NB4 (cell line): ENCODE measurements around the gene CTDP1.
A peak's percentile ranks its signal among the peaks of the same experiment; 100 is the strongest.

Experiments used
- DNase-seq: peaks from one replicate; pipeline ENCODE4 v3.0.0; 2010; ENCODE audit warnings: low read depth
- H3K4me3 ChIP-seq: one replicate; pipeline ENCODE4 v1.5.1; 2011; ENCODE audit warnings: mild to moderate bottlenecking, low read depth, low read length, moderate library complexity
- CTCF ChIP-seq: IDR thresholded peaks from one replicate; pipeline ENCODE4 v1.5.1; 2012; ENCODE audit warnings: low read depth, low read length
- MAX ChIP-seq: IDR thresholded peaks from 2 replicates; pipeline ENCODE4 v1.6.1; 2011; ENCODE audit warnings: low read depth, low read length
- MYC ChIP-seq: IDR thresholded peaks from 2 replicates; pipeline ENCODE4 v1.6.1; 2011; ENCODE audit warnings: low read depth, low read length
- POLR2A ChIP-seq: IDR thresholded peaks from 2 replicates; pipeline ENCODE4 v1.6.1; 2011; ENCODE audit warnings: mild to moderate bottlenecking; ENCODE audit not compliant: insufficient read length; ENCODE audit errors: extremely low read depth

The CTDP1 gene

GRCh38 chr18:79679552-79680099 is at the start of gene CTDP1:
TSS of gene CTDP1 (plus strand) at chr18:79679803. CDS start at chr18:79679948, 145 bp downstream.
- peak; percentile 95 for DNase-seq
- H3K4me3 ChIP-seq = peak within 1 kb of the TSS; percentile 88
- no peak for TF ChIP-seq MYC
- no peak for TF ChIP-seq MAX
- peak; percentile 19 for TF ChIP-seq POLR2A

DNA sequence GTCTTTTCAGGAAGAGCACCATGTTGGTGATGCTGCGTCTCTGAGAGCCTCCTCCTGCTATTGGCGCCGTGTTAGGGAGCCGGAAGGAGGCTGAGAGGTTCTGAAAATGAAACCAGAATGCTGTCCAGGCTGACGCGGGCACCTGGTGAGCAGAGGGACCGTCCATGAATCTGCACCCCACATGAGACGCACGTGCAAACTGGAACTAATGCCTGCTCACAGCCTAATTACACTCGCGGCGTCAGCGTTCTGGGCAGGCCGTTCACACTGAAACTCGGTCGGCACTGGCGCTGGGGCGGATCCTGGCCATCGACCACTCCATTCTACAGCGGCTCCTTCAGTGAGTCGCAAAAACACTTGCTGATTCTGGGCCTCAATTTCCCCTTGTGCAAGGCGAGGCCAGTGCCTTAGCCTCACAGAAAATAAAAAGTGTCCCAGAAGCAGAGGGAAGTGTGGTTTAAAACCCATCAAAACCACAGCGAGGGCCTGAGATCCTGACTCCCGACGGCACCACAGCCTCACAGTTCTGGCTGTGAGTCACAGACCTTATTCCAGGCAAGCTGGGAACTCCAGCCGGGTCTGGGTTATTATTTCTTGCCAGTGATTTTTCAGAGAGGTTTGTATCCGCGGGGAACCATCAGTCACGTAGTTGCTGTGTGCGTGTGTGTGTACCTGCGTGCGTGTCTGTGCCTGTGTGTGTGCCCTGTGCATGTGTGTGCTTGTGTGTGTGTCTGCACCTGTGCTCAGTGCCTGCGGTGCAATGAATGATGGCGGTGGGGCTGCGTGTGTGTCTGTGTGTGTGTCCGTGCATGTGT is 49.1 kb upstream of the CTDP1 start:
- no peak overlapping the region for H3K4me3 ChIP-seq
- DNase-seq = peak; percentile 64

DNA sequence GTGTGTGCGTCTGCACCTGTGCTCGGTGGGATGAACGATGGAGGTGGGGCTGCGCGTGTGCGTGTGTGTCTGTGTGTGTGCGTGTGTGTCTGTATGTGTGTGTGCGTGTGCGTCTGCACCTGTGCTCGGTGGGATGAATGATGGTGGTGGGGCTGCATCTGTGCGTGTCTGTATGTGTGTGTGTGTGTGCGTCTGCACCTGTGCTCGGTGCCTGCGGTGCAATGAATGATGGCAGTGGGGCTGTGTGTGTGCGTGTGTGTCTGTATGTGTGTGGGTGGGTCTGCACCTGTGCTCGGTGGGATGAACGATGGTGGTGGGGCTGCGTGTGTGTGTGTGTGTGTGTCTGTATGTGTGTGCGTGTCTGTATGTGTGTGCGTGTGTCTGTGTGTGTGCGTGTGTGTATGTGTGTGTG is 48.5 kb upstream of the CTDP1 start:
- no peak for TF ChIP-seq CTCF
- TF ChIP-seq MYC = no peak
- no peak for TF ChIP-seq MAX
- TF ChIP-seq POLR2A = no peak
- no peak overlapping the region for H3K4me3 ChIP-seq
- no peak for DNase-seq

More for the DNA sequence above, 49.1 kb upstream of the CTDP1 start:
- TF ChIP-seq MAX (no peak), MYC (no peak), POLR2A (no peak), CTCF (no peak)

DNA sequence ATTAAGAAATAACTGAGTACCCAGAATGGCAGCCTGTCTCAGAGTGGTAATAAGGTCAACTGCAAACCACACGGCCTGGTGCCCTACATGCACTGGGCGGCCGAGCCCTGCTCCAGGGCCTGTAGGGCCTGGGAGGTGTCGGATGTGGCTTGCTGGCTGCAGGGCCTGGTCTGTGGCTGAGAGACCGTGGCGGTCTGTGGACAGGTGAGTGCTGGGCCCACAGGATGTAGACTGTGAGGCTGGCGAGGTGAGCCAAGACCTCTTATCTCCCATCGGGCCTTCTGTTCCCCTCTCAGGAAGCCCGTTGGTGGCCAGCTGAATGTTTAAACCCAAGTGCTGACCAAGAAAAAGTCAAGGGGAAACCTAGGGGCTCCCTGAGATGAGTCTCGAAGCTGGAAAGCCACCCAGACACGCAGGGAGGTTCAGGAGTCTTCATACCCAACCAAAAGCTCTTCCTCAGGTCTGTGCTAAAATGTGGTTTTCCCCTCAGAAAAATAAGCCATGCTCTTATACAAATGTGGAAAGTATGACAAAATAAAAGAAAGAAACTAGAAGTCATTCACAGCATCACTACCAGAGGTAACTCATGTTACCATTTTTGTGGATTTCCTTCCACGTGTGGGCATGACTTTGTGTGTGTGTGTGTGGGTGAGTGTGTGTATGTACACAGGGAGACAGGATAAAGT is 47.7 kb upstream of the CTDP1 start:
- TF ChIP-seq MAX (no peak), CTCF (no peak), MYC (no peak), POLR2A (no peak)
- H3K4me3 ChIP-seq = no peak overlapping the region
- DNase-seq = no peak

GRCh38 chr18:79632765-79633164 is 46.8 kb upstream of the CTDP1 start:
- TF ChIP-seq MYC (no peak), MAX (no peak), POLR2A (no peak), CTCF (no peak)
- DNase-seq = no peak
- no peak overlapping the region for H3K4me3 ChIP-seq

- TF ChIP-seq CTCF (no peak), POLR2A (no peak), MYC (no peak), MAX (no peak)
- no peak for DNase-seq
- no peak overlapping the region for H3K4me3 ChIP-seq
These were observed 45.4 kb upstream of the CTDP1 start for GRCh38 chr18:79634186-79634585.
